Activated CD4-positive, alpha-beta memory T cell treated with anti-CD3 and anti-CD28 coated beads, Interleukin-2, amount 10 ng/mL, durations not matched to agents 7 days and 5 days (primary cell): Measurements from ENCODE around the gene HMGCL. TPM values are rescaled to one million over a fixed set of nuclear protein-coding genes. Genes with fewer than 3 reads are reported as not detected.

Experiments
- CTCF ChIA-PET: fragments of 350-600 bp; sonication (Branson Sonifier 250); formaldehyde crosslinking; loops from one replicate; lab custom pipeline; 2021; ENCODE audit warnings: antibody characterized with exemption, inconsistent platforms; lab: Charles Lee
- POLR2A ChIA-PET: fragments of 350-600 bp; sonication (Branson Sonifier 250); formaldehyde crosslinking; loops from one replicate; lab custom pipeline; 2021; ENCODE audit warnings: antibody characterized with exemption; lab: Charles Lee
- DNase-seq: peaks from one replicate; pipeline ENCODE4 v3.0.0-alpha.2; 2020
- H3K27ac Mint-ChIP-seq: one replicate; pipeline ENCODE4 v1.8.0; 2021; ENCODE audit warnings: mild to moderate bottlenecking, mixed read lengths
- H3K27me3 Mint-ChIP-seq: one replicate; pipeline ENCODE4 v1.8.0; 2021; ENCODE audit warnings: mixed read lengths
- H3K36me3 Mint-ChIP-seq: one replicate; pipeline ENCODE4 v1.8.0; 2021; ENCODE audit warnings: low read depth, mixed read lengths
- H3K4me1 Mint-ChIP-seq: one replicate; pipeline ENCODE4 v1.8.0; 2021; ENCODE audit warnings: mixed read lengths
- H3K4me3 Mint-ChIP-seq: one replicate; pipeline ENCODE4 v1.8.0; 2021; ENCODE audit warnings: mild to moderate bottlenecking, mixed read lengths
- H3K9me3 Mint-ChIP-seq: one replicate; pipeline ENCODE4 v1.8.0; 2021; ENCODE audit warnings: mixed read lengths
- total RNA-seq, 2 experiments: library from RNA; stranded (reverse); gene quantifications; one replicate each; pipeline ENCODE4 v1.2.3, GENCODE V29; 2021

The HMGCL gene
- total RNA-seq, 2 experiments from 2014 or later, result 33.5 to 35.7 TPM

DNA sequence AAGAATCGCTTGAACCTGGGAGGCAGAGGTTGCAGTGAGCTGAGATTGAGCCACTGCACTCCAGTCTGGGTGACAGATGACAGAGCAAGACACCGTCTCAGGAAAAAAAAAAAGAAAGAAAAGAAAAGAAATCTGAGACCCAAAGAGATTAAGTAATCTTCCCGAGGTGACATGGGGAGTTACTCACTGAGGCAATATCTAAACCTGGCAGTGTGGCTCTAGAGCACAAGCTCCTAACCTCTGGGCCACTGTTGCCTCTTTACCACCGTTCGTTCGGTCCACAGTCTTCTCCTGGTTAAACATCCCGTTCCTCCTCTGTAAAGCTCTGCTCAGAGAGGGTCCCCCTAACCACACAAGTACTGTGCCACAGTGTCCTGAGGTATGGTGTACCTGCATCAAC, 1.5 kb downstream of the HMGCL start:
- Mint-ChIP-seq H3K36me3 (peaks cover 2% of the 10 kb centered on the region), H3K4me1 (peaks cover 25% of the 10 kb centered on the region), H3K27ac (no peak overlapping the region), H3K27me3 (no peaks in the 10 kb centered on the region), H3K9me3 (no peaks in the 10 kb centered on the region), H3K4me3 (peak overlapping the region; percentile 94)
- POLR2A ChIA-PET, result interaction anchor here (2.1 to 2.5 kb wide), 3 partner anchors 13 to 23 kb away, joined by 10 to 34 read pairs (median 26); partner anchors contain the start of gene GALE
- no peak for DNase-seq
- CTCF ChIA-PET, result interaction anchor here (0.9 to 7.1 kb wide), 5 partner anchors 13 to 93 kb away, joined by 3 to 65 read pairs (median 4); no protein-coding TSS in a partner anchor

DNA sequence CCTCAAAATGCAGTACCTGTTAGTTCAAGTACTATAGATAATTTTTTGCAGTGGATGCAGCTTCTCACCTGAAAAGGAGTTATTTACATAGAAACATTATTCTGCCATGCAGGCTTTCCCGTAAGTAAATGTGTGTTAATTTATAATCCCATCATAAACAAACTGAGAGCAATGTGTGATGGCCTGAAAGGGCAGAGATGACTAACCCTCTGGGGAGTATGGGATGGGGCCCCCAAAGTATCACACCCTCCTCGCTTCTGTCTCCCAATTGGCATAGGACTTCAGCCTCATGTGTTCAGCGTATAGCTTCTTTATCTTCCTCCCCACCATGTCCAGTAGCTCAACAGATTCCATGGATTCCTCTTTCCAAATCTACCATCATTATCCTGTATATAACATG, 7.6 kb downstream of the HMGCL start:
- POLR2A ChIA-PET, result interaction anchor here (0.8 kb wide), 1 partner anchor 16 kb away, joined by 4 read pairs; no protein-coding TSS in a partner anchor
- Mint-ChIP-seq H3K4me3 (no peak overlapping the region), H3K4me1 (no peaks in the 10 kb centered on the region), H3K36me3 (peaks cover 20% of the 10 kb centered on the region), H3K27me3 (no peaks in the 10 kb centered on the region), H3K27ac (no peak overlapping the region), H3K9me3 (no peaks in the 10 kb centered on the region)
- no peak for DNase-seq
- CTCF ChIA-PET, result interaction anchor here (1.4 kb wide), 1 partner anchor 99 kb away, joined by 5 read pairs; no protein-coding TSS in a partner anchor

DNA sequence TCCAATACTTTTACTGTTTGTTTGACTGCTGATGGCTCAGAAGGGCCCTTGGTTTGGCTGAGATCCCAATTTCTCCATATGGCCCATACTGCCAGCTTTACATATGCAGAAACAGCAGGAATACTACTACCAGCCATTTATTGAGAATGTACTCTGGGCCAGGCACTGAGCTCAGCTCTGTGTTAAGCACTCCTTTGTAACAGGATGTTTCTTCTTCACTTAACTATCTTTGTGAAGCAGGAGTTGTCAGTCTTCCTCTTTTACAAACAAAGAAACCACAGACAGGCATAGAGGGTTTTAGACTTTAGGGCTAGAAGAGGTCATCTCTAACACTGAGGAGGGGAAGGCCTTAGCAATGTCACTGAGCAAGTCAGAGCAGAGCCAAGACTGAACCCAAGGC, 8.3 kb downstream of the HMGCL start:
- Mint-ChIP-seq H3K27me3 (no peaks in the 10 kb centered on the region), H3K9me3 (no peaks in the 10 kb centered on the region), H3K27ac (no peak overlapping the region), H3K4me3 (no peak overlapping the region), H3K4me1 (no peaks in the 10 kb centered on the region), H3K36me3 (peaks cover 20% of the 10 kb centered on the region)
- POLR2A ChIA-PET, result no interaction called here
- no peak for DNase-seq
- CTCF ChIA-PET, result interaction anchor here (1.3 to 1.7 kb wide), 2 partner anchors 10 to 45 kb away, joined by 3 to 6 read pairs; no protein-coding TSS in a partner anchor

DNA sequence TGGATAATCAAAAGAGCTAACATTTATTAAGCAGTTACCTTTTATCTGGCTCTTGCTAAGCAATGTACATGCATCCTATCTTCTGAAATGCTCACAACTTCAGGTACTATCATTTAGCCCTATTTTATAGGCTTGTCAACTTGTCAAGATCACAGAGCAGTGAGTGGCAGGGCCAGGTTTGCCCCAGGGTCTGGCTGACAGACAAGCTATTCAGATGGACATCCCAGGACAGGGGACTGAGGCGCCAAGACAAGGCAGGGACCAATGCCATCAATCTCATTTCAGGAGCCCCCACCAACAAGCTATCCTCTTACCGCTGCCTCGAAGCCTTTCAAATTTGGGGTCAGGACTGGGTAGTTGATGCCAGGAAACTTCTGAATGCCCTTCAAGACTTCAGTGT, 8.9 kb downstream of the HMGCL start:
- ChIA-PET CTCF (interaction anchor here (0.8 to 1.7 kb wide), 3 partner anchors 9 to 627 kb away, joined by 3 to 6 read pairs (median 3); no protein-coding TSS in a partner anchor), POLR2A (interaction anchor here (1.4 kb wide), 1 partner anchor 9 kb away, joined by 7 read pairs; the partner anchor contains the start of gene HMGCL)
- H3K27ac Mint-ChIP-seq, result no peak overlapping the region
- no peak for DNase-seq
- H3K4me1 Mint-ChIP-seq, result no peaks in the 10 kb centered on the region
- no peak overlapping the region for H3K4me3 Mint-ChIP-seq
- no peaks in the 10 kb centered on the region for H3K9me3 Mint-ChIP-seq
- no peaks in the 10 kb centered on the region for H3K27me3 Mint-ChIP-seq
- H3K36me3 Mint-ChIP-seq, result peaks cover 25% of the 10 kb centered on the region

DNA sequence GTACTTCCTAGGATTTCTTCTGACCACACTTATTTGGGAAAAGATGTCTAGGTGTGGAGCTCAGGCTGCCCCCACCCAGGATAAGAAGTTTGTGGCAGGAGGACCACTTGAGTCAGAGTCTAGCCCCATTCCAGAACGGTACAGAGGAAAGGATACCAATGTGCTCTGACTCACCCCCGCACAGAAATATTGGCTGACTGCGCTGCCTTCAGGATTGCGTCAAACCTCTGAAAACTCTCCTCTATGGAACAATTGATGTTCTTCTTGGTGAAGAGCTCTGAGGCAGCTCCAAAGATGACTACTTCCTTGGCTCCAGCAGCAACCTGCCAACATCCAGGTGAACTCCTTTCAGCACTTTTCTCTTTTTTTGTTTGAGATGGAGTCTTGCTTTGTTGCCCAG, 11.2 kb downstream of the HMGCL start:
- no peaks in the 10 kb centered on the region for H3K27me3 Mint-ChIP-seq
- H3K4me1 Mint-ChIP-seq, result peaks cover 9% of the 10 kb centered on the region
- CTCF ChIA-PET, result interaction anchor here (0.8 to 1.8 kb wide), 3 partner anchors 16 to 102 kb away, joined by 3 to 4 read pairs (median 3); no protein-coding TSS in a partner anchor
- H3K4me3 Mint-ChIP-seq, result no peak overlapping the region
- no peaks in the 10 kb centered on the region for H3K9me3 Mint-ChIP-seq
- H3K27ac Mint-ChIP-seq, result no peak overlapping the region
- no peak for DNase-seq
- POLR2A ChIA-PET, result interaction anchor here (1.2 kb wide), 1 partner anchor 13 kb away, joined by 4 read pairs; the partner anchor contains the start of gene GALE
- H3K36me3 Mint-ChIP-seq, result peaks cover 31% of the 10 kb centered on the region

DNA sequence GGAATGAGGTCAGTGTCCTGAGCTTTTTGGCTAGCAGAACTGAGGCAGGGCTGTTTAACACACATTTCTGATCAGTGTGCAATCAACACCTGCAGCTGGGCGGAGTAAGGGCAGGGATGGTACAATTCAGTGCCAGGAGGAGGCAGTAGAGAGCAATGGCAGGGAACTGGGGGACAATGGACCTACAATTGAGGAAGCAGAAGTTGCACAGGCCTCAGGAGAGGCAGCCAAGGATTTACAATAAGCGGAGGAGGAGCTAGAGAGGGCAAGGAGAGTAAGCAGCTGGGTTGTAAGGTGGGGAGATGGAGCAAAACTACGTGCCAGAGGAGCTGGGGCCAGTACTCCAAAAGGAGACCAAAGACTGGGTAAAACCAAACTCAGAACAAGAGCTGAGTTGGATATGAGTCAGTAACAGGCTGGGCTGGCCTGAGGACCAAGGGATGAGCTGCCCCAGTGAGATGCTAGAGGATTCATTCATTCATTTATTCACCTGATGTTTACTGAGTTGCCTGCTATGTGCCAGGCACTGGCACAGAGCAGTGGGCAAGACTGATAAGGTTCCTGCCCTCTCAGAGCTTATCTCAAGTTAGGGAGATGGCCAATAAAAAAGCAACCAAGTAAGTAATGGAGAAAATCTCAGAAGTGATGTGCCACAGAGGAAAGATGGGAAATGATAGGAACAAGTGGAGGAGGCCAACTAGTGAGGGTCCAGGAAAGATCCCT, 14.2 kb downstream of the HMGCL start:
- H3K27me3 Mint-ChIP-seq, result no peaks in the 10 kb centered on the region
- ChIA-PET CTCF (interaction anchor here (0.5 to 4.1 kb wide), 31 partner anchors 8 to 307 kb away, joined by 3 to 65 read pairs (median 5); partner anchors contain the start of genes CNR2, FUCA1, GALE and HMGCL), POLR2A (interaction anchor here (0.7 to 3.6 kb wide), 9 partner anchors 10 to 149 kb away, joined by 3 to 26 read pairs (median 4); partner anchors contain the start of genes FUCA1, GALE, HMGCL and LYPLA2)
- H3K9me3 Mint-ChIP-seq, result no peaks in the 10 kb centered on the region
- H3K4me3 Mint-ChIP-seq, result no peak overlapping the region
- H3K4me1 Mint-ChIP-seq, result peaks cover 16% of the 10 kb centered on the region
- peaks cover 16% of the 10 kb centered on the region for H3K36me3 Mint-ChIP-seq
- no peak overlapping the region for H3K27ac Mint-ChIP-seq
- peak; percentile 61 for DNase-seq

DNA sequence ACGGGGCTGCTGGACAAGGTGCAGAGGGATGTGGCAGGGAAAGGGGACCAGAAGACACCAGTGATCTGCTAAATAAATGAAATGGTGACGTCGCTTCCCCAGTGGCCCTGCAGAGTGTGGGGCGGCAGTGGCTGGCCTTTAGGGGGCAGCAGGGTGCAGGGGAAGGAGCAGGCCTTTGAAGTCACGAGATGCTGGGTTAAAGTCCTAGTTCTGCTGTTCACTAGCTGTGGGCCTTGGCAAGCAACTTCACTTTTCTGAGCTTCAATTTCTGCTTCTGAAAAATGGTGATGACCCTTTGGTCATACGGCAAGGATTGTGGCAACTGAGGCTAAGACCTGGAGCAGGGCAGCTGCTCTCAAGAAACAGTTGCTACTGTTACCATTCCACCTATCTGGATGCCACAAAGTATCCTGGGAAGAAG, 15.5 kb downstream of the HMGCL start:
- no peaks in the 10 kb centered on the region for H3K27me3 Mint-ChIP-seq
- peak overlapping the region; percentile 28 for H3K27ac Mint-ChIP-seq

DNA sequence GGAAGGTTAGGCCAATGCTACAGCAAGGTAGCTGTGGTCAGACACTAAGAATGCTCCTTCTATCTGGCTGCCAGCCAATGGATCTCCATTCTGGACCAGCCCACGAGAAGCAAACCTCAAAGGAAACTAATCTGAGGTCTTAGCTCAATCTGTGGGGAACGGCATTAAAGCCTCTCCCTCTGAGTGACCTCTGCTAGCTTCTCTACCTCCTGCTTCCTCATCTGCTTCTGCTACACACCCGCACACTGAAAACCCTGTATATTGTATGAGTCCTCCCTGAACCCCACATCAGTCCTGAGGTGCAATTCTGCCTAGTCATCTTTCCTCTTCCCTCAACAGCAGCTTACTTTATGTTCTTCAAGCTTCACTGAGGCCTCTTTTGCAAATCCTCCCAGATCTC, 17.8 kb downstream of the HMGCL start:
- Mint-ChIP-seq H3K27me3 (no peaks in the 10 kb centered on the region), H3K9me3 (no peaks in the 10 kb centered on the region), H3K4me3 (no peak overlapping the region), H3K4me1 (peaks cover 18% of the 10 kb centered on the region), H3K27ac (no peak overlapping the region), H3K36me3 (peaks cover 16% of the 10 kb centered on the region)
- POLR2A ChIA-PET, result interaction anchor here (0.8 to 2.7 kb wide), 6 partner anchors 9 to 151 kb away, joined by 3 to 10 read pairs (median 3); partner anchors contain the start of genes HMGCL and PITHD1
- no peak for DNase-seq
- CTCF ChIA-PET, result interaction anchor here (0.5 to 2.3 kb wide), 11 partner anchors 9 to 435 kb away, joined by 3 to 9 read pairs (median 4); partner anchors contain the start of gene HMGCL

More for the DNA sequence above, 15.5 kb downstream of the HMGCL start:
- POLR2A ChIA-PET, result interaction anchor here (0.5 to 3.6 kb wide), 6 partner anchors 8 to 697 kb away, joined by 3 to 26 read pairs (median 6); partner anchors contain the start of genes GALE, HMGCL, LYPLA2 and PITHD1
- H3K4me3 Mint-ChIP-seq, result no peak overlapping the region
- CTCF ChIA-PET, result interaction anchor here (0.6 to 4.1 kb wide), 28 partner anchors 9 to 308 kb away, joined by 3 to 65 read pairs (median 5); partner anchors contain the start of genes CNR2, FUCA1, GALE and HMGCL
- H3K4me1 Mint-ChIP-seq, result peaks cover 16% of the 10 kb centered on the region
- H3K36me3 Mint-ChIP-seq, result peaks cover 22% of the 10 kb centered on the region
- DNase-seq, result peak; percentile 86
- no peaks in the 10 kb centered on the region for H3K9me3 Mint-ChIP-seq

DNA sequence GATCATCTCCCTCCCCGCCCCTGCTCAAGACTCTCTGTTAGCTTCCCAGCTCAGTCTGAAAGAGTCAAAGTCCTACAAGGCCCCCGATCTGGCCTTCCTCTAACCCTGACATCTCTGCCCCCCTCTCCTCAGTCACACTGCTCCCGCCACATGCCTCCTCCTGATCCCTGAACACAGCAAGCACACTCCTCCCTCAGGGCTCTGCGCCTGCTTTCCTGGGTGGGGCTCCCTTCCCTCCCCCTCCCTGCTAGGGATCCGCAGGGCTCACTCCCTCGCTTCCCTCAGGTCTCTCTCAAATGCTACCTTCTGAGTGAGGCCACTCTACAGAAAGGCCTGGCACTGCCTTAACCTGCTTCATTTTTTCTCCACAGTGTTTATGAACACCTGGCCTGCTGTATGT, 18.9 kb downstream of the HMGCL start:
- no peak for DNase-seq
- ChIA-PET CTCF (interaction anchor here (1.3 to 1.5 kb wide), 3 partner anchors 16 to 31 kb away, joined by 4 read pairs; no protein-coding TSS in a partner anchor), POLR2A (interaction anchor here (0.9 to 2.7 kb wide), 3 partner anchors 7 to 28 kb away, joined by 3 to 10 read pairs (median 4); partner anchors contain the start of genes HMGCL and PITHD1)
- Mint-ChIP-seq H3K4me3 (no peak overlapping the region), H3K27me3 (no peaks in the 10 kb centered on the region), H3K9me3 (no peaks in the 10 kb centered on the region), H3K27ac (no peak overlapping the region), H3K36me3 (peaks cover 11% of the 10 kb centered on the region), H3K4me1 (peaks cover 21% of the 10 kb centered on the region)

DNA sequence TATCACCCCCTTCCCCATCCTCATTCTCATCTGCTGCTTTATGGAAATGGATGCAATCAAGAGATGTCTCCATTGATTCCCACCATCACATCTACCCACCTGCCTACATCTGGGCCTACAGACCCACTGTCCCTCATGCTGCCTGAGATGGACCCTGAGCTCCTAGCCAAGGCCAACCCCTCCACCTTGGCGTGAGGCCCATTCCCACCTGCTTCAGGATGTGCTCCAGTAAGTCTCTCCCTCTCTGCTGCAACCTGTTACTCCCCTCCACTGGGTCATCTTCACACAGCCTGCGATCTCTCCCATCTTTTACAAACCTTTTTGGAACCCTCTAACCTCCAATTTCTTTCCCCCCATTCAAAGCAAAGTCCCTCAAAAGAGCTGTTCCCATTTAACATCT, 20.2 kb downstream of the HMGCL start:
- ChIA-PET CTCF (no interaction called here), POLR2A (interaction anchor here (1.1 kb wide), 1 partner anchor 27 kb away, joined by 4 read pairs; the partner anchor contains the start of gene PITHD1)
- no peak overlapping the region for H3K4me3 Mint-ChIP-seq

DNA sequence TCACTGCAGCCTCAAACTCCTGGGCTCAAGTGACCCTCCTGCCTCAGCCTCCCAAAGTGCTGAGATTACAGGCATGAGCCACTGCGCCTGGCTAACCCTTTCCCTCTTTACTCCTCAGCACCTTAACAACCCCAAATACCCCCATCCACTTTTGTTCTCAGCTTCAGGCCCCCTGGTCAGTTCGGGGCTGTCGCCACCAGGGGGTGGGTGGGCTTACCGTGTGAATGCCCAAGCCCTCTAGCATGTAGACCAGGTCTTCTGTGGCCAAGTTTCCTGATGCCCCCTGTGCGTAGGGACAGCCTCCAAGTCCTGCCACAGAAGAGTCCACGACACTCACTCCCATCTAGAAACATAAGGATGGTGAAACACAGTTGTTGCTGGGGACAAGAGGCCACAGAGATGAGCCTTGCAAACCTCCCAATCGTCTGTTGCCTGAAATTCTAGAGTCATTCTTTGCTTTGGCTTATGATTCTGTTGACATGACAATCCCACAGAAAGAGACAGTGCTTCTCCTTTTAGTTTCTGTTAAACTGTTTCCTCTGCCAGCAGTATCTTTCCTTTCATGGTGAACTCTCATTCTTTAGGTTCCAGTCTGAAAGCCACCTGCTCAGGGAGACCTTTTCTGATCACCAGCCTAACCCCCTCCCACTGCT, 20.9 kb downstream of the HMGCL start:
- no peak for DNase-seq
- H3K27ac Mint-ChIP-seq, result no peak overlapping the region
- H3K27me3 Mint-ChIP-seq, result no peaks in the 10 kb centered on the region
- H3K36me3 Mint-ChIP-seq, result peaks cover 11% of the 10 kb centered on the region
- H3K4me1 Mint-ChIP-seq, result peaks cover 21% of the 10 kb centered on the region
- CTCF ChIA-PET, result interaction anchor here (1.6 kb wide), 1 partner anchor 21 kb away, joined by 4 read pairs; the partner anchor contains the start of gene HMGCL
- no peaks in the 10 kb centered on the region for H3K9me3 Mint-ChIP-seq
- no peak overlapping the region for H3K4me3 Mint-ChIP-seq
- POLR2A ChIA-PET, result no interaction called here

More for the DNA sequence above, 20.2 kb downstream of the HMGCL start:
- H3K4me1 Mint-ChIP-seq, result peaks cover 21% of the 10 kb centered on the region
- peaks cover 6% of the 10 kb centered on the region for H3K36me3 Mint-ChIP-seq
- no peaks in the 10 kb centered on the region for H3K9me3 Mint-ChIP-seq
- no peak for DNase-seq
- H3K27ac Mint-ChIP-seq, result no peak overlapping the region
- H3K27me3 Mint-ChIP-seq, result no peaks in the 10 kb centered on the region

DNA sequence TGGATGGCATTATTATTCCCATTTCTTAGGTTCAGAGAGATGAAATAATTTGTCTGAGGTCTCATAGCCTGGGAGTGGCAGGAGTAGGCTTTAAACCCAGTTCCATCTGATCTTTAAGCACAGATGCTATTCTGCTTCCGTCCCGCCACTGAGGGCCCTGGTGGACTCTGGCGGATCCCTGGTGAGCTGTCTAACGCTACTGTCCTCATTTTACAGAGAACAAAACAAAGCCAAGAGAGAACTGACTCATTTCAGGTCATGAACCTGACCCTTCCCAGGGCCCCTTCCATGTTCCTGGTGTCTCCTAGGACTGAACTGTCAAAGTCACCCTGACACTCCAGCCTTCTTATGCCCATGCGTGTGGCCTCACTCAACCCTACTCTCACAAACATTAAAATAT, 21.6 kb downstream of the HMGCL start:
- H3K9me3 Mint-ChIP-seq, result no peaks in the 10 kb centered on the region
- peaks cover 27% of the 10 kb centered on the region for H3K4me1 Mint-ChIP-seq
- POLR2A ChIA-PET, result interaction anchor here (5.9 kb wide), 1 partner anchor 14 kb away, joined by 84 read pairs; the partner anchor contains the start of gene LYPLA2
- CTCF ChIA-PET, result interaction anchor here (1.6 kb wide), 1 partner anchor 22 kb away, joined by 4 read pairs; the partner anchor contains the start of gene HMGCL
- no peak overlapping the region for H3K27ac Mint-ChIP-seq
- no peaks in the 10 kb centered on the region for H3K27me3 Mint-ChIP-seq
- no peak overlapping the region for H3K4me3 Mint-ChIP-seq
- peaks cover 17% of the 10 kb centered on the region for H3K36me3 Mint-ChIP-seq
- DNase-seq, result no peak
